Hepatic stellate cell (primary cell): Measurements from ENCODE around the gene PDLIM3.

Experiments
- DNase-seq: peaks from one replicate; pipeline ENCODE4 v3.0.0; 2011; ENCODE audit warnings: low spot score

PDLIM3 gene

GRCh38 chr4:185470501-185471195 is 64.7 kb downstream of the PDLIM3 start:
- DNase-seq: peak; percentile 15

- no peak for DNase-seq
These were observed 65.6 kb downstream of the PDLIM3 start for GRCh38 chr4:185469580-185470154.

GRCh38 chr4:185468999-185469398 is 66.3 kb downstream of the PDLIM3 start:
- no peak for DNase-seq

GRCh38 chr4:185467991-185468390 is 67.3 kb downstream of the PDLIM3 start:
- DNase-seq: no peak

- DNase-seq: peak; percentile 19
These were observed 68.2 kb downstream of the PDLIM3 start for GRCh38 chr4:185467101-185467500.

GRCh38 chr4:185465707-185466106 is 69.6 kb downstream of the PDLIM3 start:
- no peak for DNase-seq

GRCh38 chr4:185464887-185465286 is 70.4 kb downstream of the PDLIM3 start:
- no peak for DNase-seq

GRCh38 chr4:185464183-185464582 is 71.1 kb downstream of the PDLIM3 start:
- DNase-seq: no peak

GRCh38 chr4:185463541-185463940 is 71.8 kb downstream of the PDLIM3 start:
- no peak for DNase-seq

- DNase-seq: no peak
These were observed 73.7 kb downstream of the PDLIM3 start for GRCh38 chr4:185461565-185461964.

- DNase-seq: no peak
These were observed 78.2 kb downstream of the PDLIM3 start for GRCh38 chr4:185457136-185457535.

- no peak for DNase-seq
These were observed 79.2 kb downstream of the PDLIM3 start for GRCh38 chr4:185456131-185456530.
